IPS DF 6.9 (cell line): Measurements from ENCODE around the gene SPATS2L.

Experiments
- DNase-seq: peaks from one replicate; pipeline ENCODE4 v3.0.0-alpha.2; 2013; ENCODE audit warnings: low read depth, low spot score
- H3K27ac ChIP-seq: one replicate; pipeline ENCODE4 v1.5.1; 2013; ENCODE audit warnings: low read length, control low read depth
- H3K27me3 ChIP-seq: 2 replicates; pipeline ENCODE4 v1.6.1; 2013; ENCODE audit warnings: mild to moderate bottlenecking, low read length; ENCODE audit not compliant: control insufficient read depth, insufficient read depth
- H3K36me3 ChIP-seq: 2 replicates; pipeline ENCODE4 v1.6.1; 2013; ENCODE audit warnings: low read length; ENCODE audit not compliant: control insufficient read depth, insufficient read depth
- H3K4me1 ChIP-seq: 2 replicates; pipeline ENCODE4 v1.6.1; 2013; ENCODE audit warnings: low read length; ENCODE audit not compliant: control insufficient read depth, insufficient read depth
- H3K4me3 ChIP-seq: 2 replicates; pipeline ENCODE4 v1.5.1; 2013; ENCODE audit warnings: mild to moderate bottlenecking, low read length
- H3K9me3 ChIP-seq: 2 replicates; pipeline ENCODE4 v1.6.1; 2013; ENCODE audit warnings: low read length, inconsistent platforms; ENCODE audit not compliant: control insufficient read depth, insufficient read depth
- WGBS: extraction: QIAGEN DNeasy Blood & Tissue Kit; methylation state at CpG from one replicate; pipeline ENCODE4 v1.1.7; 2013; ENCODE audit warnings: mixed read lengths, missing lambda C conversion rate; ENCODE audit not compliant: insufficient read length, insufficient coverage; 5-methylcytosine and 5-hydroxymethylcytosine counted together

The SPATS2L gene

DNA sequence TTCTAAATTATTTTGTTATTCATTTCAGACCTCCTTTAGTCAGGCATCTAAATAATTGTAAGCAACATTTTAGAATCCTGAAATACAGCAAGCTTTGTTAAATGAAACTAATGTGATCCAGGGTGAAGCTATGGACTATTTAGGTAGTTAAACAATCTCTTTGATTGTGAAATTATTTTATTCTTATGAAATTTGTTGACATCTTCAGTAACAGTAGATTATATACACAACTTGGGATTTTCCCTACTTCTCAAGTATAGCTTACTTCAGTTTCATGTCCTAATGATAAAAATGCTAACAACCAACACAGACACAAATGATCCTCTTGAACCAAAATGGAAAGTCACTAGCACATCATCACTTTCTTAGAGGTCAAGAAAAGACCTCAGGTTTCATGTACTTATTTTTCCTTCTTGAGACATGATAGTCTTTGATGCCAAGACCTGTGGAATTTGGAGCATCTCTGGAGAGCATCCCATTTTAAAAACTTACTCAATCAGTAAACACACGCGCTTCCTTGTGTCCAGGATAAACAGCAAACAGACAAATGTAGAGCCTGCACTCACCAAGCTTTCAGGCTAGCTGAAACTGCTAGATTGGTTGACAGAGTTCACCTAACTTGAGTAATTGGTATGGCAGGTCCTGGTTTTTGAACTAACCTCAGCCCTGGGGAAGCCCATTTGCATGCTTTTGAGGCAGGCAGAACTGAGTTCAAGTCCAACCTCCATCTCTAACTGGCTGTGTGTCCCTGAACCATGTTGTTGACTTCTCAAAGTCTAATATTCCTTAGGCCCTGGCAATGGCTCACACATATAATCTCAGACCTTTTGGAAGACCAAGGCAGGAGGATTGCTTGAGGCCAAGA, 155.6 kb downstream of the SPATS2L start:
- Histone ChIP-seq H3K4me1 (no peaks in the 10 kb centered on the region), H3K9me3 (no peaks in the 10 kb centered on the region), H3K4me3 (no peak overlapping the region), H3K27ac (no peak overlapping the region), H3K36me3 (peaks cover 3% of the 10 kb centered on the region; the same call in 1 of the 2 replicates), H3K27me3 (no peaks in the 10 kb centered on the region)
- no CpG with 5 or more reads among the region's 2 CpGs for WGBS
- no peak for DNase-seq

DNA sequence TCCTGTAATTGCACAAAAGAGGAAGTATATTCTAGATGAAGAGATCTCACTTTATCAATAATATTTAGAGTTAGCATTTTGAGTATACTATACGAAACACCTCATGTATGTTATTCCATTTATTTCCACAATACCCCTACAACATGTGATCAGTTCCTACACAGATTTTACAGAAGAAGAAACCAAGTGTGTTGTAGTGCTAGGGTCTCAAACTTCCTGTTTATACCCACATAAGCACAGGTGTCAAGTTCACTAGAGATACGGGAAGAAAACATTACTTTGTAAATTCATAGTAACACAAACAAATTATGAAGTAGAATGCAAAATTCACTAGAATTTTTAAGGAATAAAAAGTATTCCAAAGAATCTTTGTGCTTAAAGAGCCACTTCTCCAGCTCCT, 157.0 kb downstream of the SPATS2L start:
- Histone ChIP-seq H3K4me3 (no peak overlapping the region), H3K27me3 (no peaks in the 10 kb centered on the region), H3K27ac (no peak overlapping the region), H3K9me3 (no peaks in the 10 kb centered on the region), H3K36me3 (peaks cover 13% of the 10 kb centered on the region), H3K4me1 (no peaks in the 10 kb centered on the region)
- WGBS, result no CpG with 5 or more reads among the region's 2 CpGs
- DNase-seq, result no peak

DNA sequence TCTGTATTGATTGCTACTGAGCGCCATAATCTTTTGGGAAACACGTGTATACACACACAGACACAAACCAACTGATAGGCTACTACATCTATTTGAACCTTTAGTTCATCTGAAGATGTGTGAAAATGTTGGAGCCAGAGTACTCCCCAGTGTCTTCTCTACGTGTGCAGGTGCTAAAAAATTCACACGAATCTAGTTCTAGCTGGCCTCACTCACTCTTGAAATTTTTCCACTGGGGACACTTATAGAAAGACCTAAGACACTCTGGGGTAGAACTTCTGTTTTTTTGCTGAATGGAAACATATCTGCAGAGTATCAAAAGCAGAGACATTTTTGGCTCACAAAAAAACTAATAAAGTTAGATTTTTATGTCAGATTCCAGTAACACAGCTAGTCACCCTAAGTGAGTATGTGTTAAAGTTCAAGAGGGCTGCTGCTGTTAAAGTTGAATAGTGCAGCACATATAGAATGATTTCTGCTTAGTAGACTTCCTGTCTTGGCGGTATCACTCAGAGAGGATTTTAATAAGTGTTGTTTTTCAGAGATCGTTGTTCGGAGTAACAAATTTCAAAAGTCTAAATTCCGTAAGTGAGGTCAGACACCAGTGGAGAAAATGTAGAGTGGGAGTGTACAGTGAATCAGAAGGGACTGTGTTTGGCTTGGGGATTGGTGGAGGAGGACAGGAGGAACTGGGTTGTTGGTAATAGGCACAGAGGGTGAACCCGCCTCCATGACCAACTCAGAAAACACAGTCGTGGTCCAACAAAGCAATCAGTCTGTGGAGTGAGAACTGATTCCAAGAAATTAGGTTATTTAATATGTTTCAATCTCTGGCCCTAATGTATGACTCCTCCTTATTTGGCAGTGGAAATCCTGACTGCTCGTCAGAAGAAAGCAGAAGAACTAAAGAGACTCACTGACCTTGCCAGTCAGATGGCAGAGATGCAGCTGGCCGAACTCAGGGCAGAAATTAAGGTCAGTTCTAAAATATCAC, 160.2 kb downstream of the SPATS2L start:
- Histone ChIP-seq H3K27me3 (no peaks in the 10 kb centered on the region), H3K4me1 (no peaks in the 10 kb centered on the region), H3K36me3 (peaks cover 28% of the 10 kb centered on the region), H3K27ac (no peak overlapping the region), H3K4me3 (no peak overlapping the region), H3K9me3 (no peaks in the 10 kb centered on the region)
- WGBS, result no CpG with 5 or more reads among the region's 12 CpGs
- DNase-seq, result no peak

DNA sequence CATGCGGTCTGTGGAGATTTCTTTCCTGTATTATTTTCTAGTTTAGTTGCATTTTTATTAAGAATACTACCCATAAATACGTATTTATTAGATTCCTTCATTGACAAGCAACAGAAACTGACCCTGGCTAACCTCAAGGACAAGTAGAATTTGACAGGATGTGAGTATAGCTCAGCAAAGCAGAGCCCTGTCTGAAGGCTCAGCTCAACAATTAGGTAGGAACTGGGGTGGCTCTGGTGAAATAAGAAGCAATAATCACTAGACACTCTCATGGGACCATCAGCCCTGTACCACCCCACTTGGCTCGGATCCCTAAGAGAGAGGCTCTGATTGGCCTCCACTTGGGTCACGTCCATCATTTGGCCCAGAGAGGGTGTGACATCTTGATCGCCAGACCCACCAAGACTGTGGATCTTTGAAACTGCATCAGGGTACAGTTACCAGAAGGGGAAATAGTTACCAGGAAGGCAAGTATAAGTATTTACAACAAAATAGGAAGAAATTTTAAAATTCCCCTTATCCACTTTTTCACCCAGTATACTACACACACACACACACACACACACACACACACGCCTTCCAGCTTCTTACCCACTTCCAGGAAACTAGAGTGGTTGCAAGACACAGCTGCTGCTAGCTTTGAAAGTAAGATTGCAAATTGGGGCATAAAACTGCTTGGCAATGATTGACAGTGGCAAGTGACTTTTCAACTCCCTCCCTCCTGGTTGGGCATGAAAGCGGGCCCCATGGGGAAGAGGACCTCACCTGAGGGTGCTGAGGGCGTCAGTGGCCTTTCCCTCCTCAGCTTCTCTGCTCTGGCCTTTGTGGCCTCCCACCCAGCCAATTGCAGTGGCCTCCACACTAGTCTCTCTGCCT, 161.6 kb downstream of the SPATS2L start:
- no CpG with 5 or more reads among the region's 8 CpGs for WGBS
- Histone ChIP-seq H3K36me3 (peaks cover 37% of the 10 kb centered on the region), H3K27ac (no peak overlapping the region), H3K4me3 (no peak overlapping the region), H3K9me3 (no peaks in the 10 kb centered on the region), H3K4me1 (no peaks in the 10 kb centered on the region), H3K27me3 (no peaks in the 10 kb centered on the region)
- no peak for DNase-seq

DNA sequence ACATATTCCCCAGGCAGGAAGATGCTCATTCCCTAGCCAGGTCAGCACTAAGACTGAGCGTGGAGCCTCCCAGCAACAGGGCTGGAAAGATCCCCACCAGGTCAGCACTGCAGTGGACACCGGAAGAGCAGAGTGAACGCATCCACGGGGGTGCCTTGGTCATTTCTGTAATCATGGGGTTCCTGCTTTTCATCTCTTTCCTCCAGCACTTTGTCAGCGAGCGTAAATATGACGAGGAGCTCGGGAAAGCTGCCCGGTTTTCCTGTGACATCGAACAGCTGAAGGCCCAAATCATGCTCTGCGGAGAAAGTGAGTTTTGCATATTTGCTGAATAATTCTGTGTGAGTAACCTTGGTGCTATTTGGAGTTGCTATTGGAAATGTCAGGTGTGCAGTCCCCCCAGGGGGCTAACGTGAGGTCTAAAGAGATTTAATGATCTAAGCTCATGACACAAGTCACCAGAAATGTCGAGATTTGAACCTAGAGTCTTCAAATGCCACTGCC, 163.3 kb downstream of the SPATS2L start:
- Histone ChIP-seq H3K9me3 (no peaks in the 10 kb centered on the region), H3K27ac (no peak overlapping the region), H3K27me3 (no peaks in the 10 kb centered on the region), H3K4me1 (no peaks in the 10 kb centered on the region), H3K4me3 (no peak overlapping the region), H3K36me3 (peaks cover 40% of the 10 kb centered on the region)
- no CpG with 5 or more reads among the region's 13 CpGs for WGBS
- no peak for DNase-seq

DNA sequence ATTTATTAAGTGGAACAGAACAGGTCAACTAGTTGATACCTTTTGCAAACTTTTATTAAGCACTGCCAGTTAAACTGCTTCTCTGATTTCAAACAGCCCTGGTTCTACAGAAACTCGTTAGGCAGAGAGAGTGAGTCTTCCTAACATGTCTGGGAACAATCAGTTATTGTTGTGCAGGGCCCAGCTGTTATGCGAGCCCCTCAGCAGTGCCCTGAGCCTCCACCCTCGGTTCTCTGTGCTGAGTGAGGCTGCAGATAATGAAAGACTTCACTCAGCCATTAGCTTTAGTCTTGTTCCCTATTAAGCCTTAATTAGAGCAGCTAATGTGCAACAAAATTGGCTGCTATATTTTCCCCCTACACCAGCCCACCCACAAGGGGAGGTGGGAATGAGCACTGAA, 163.7 kb downstream of the SPATS2L start:
- peaks cover 44% of the 10 kb centered on the region for H3K36me3 ChIP-seq
- no peaks in the 10 kb centered on the region for H3K4me1 ChIP-seq

DNA sequence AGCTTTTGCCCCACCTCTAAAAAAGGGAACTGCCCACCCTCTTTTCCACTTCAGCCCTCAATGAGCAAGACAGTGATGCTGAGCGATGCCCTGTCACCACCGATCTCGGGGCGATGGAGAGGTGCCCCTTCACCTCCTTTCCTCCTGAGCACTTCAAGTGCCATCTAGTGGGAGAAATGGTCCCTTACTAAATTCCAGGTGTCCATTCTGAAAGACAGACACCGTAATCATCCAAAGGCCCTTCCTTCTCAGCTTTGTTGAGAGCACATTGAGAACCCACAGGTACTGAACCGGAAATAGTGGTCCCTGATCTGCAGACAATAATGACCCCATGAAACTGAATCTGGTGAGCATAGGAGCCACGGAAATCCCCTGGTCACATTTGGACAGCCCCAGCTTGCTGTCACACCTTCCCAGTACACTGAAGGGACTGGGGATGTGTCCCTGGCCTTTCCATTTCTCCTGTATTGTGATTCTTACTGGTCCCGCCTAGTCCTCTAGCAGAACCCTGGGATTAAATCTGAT, 164.9 kb downstream of the SPATS2L start:
- no peaks in the 10 kb centered on the region for H3K4me1 ChIP-seq
- no peak for DNase-seq
- no peak overlapping the region for H3K4me3 ChIP-seq
- H3K36me3 ChIP-seq, result peaks cover 44% of the 10 kb centered on the region
- H3K9me3 ChIP-seq, result no peaks in the 10 kb centered on the region
- no peak overlapping the region for H3K27ac ChIP-seq
- no peaks in the 10 kb centered on the region for H3K27me3 ChIP-seq
- no CpG with 5 or more reads among the region's 8 CpGs for WGBS

More for the DNA sequence above, 163.7 kb downstream of the SPATS2L start:
- Histone ChIP-seq H3K27me3 (no peaks in the 10 kb centered on the region), H3K27ac (no peak overlapping the region), H3K9me3 (no peaks in the 10 kb centered on the region), H3K4me3 (no peak overlapping the region)
- DNase-seq, result no peak
- no CpG with 5 or more reads among the region's 3 CpGs for whole genome bisulfite sequencing

DNA sequence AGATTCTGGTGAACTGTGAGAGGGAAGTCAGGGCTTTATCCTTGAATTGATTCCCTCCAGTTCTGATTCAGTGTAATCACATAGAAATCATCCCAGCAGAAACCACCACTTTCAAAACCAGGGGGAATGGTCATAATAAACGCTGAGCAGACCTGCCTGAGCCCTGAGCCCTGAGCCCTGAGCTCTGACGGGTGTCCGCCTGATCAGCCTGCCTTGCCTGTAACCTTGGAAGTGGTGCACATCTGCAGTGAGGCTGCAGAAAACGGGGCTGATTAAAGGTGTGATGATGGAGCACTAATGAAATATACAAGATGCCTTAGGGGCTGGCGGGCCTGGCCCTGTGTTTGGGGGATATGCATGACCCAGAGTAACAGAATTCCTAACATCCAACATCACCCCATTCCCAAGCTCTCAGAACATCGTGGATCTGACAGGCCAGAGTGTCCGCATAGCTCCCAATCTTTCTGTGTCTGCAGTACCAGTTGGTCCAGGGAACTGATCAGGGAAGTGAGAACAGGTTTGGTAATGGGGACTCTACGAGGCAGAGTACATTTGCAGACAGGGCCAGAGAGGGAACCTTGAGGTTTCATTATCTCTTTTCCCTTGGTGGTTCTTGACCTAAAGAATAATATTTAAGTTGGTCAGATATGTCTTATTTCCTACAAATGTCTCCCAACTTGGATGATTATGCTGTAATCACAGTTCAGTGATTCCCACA, 165.6 kb downstream of the SPATS2L start:
- Histone ChIP-seq H3K27ac (no peak overlapping the region), H3K27me3 (no peaks in the 10 kb centered on the region), H3K36me3 (peaks cover 43% of the 10 kb centered on the region), H3K4me1 (no peaks in the 10 kb centered on the region), H3K4me3 (no peak overlapping the region), H3K9me3 (no peaks in the 10 kb centered on the region)
- WGBS, result no CpG with 5 or more reads among the region's 8 CpGs
- DNase-seq, result no peak

DNA sequence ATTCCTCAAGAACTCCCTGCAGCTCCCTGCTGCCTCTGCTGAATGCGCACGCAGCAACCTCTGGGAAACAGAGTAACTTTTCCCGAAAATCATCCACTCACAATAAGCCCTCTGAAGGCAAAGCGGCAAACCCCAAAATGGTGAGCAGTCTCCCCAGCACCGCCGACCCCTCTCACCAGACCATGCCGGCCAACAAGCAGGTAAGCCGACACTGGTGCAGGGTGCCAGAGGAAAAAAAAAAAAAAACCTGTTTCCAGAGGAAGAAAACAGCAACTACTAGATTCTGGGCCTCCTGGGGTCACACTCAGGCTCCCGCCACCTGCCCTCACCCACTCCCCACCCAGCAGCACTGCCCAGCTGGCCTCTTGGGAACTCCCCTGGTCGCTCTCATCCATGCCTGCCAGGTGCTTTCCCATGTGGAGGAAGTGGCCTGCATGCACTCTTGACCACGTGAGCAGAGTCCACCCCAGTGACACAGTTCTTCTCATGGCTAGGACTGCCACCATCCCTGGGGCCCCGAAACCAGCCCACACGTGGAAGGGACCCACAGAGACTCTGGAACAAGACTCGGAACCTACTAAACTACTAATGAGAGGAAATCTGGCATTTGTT, 166.5 kb downstream of the SPATS2L start:
- Histone ChIP-seq H3K4me1 (no peaks in the 10 kb centered on the region), H3K4me3 (no peak overlapping the region), H3K27ac (no peak overlapping the region), H3K36me3 (peaks cover 41% of the 10 kb centered on the region), H3K27me3 (no peaks in the 10 kb centered on the region), H3K9me3 (no peaks in the 10 kb centered on the region)
- WGBS, result no CpG with 5 or more reads among the region's 14 CpGs
- DNase-seq, result no peak
